Measurements from ENCODE around the gene MOK.
"Not testable (repeated sequence)": the region's sequence is repeated elsewhere in the genome, so short reads cannot be mapped to it uniquely, and the experiment has no call there.

The MOK gene

DNA sequence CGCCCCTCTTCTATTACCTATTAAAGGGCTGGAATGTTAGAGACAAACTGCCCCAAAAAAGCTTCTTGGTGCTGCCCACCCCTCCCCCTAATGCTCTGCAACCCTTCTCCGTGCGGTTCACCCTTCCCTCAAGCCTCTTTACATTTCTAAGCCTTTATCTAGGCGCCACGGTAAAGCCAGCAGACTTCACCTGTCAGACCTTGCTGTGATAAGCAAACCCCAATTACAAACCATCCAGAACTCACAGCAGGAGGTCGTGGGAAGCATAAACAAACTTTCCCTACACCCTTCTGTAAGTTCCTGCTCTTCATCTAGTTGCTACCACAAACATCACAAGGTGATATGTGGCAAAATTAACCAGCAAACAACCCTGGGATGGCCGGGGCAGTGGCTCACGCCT lies 56.8 kb downstream of the MOK start:
- DNase-seq (ENCODE audit: low read depth, low spot score) = no peak

- DNase-seq (ENCODE audit: low read depth, low spot score) = no peak
Observed at GRCh38 chr14:102246071-102246470, 58.9 kb downstream of the MOK start.

GRCh38 chr14:102243795-102244194 lies 61.2 kb downstream of the MOK start:
- DNase-seq (ENCODE audit: low read depth, low spot score) = not testable (repeated sequence)

DNA sequence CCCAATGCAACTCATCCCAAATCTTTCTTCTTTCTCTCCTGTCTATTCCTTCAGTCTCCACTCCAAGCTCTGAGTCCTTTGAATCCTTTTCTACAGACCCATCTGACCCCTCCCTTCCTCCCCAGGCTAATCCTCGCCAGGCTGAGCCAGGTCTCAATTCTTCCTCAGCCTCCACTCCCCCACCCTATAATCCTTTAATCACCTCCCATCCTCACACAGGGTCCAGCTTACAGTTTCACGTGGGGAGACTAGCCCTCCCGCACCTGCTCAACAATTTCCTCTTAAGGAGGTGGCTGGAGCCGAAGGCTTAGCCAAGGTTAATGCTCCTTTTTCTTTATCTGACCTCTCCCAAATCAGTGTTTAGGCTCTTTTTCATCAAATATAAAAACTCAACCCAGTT lies 63.8 kb downstream of the MOK start:
- DNase-seq (ENCODE audit: low read depth, low spot score) = no peak

DNA sequence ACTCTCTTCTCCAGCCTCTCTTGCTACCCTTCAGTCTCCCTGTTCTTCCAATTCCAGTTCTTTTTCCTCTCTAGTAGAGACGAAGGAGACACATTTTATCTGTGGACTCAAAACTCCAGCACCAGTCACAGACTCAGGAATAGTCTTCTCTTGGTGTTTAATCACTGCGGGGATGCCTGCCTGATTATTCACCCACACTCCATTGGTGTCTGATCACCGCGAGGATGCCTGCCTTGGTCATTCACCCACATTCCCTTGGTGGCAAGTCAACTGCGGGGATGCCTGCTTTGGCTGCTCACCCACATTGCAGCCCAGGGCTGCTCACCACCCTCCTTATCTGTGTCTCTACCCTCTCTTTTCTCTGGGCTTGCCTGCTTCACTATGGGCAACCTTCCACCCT lies 64.5 kb downstream of the MOK start:
- peak; percentile 66 for DNase-seq (ENCODE audit: low read depth, low spot score)

DNA sequence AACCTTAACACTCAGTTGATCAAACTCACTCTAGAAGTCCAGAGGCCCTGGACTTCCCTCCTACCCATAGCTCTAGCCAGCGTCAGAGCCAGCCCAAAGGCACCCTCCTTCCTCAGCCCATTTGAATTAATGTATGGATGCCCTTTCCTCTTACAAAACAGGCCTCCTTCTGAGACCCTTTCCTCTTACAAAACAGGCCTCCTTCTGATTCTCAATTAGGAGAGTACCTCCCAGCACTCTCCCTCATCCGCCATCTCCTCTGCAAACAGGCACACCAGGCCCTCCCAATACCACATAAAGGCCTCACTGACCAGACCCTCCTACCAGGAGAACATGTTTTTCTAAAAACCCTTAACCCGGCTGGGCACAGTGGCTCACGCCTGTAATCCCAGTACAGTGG lies 65.7 kb downstream of the MOK start:
- DNase-seq (ENCODE audit: low read depth, low spot score) = no peak

- no peak for DNase-seq (ENCODE audit: low read depth, low spot score)
Observed at GRCh38 chr14:102238766-102239165, 66.2 kb downstream of the MOK start.

DNA sequence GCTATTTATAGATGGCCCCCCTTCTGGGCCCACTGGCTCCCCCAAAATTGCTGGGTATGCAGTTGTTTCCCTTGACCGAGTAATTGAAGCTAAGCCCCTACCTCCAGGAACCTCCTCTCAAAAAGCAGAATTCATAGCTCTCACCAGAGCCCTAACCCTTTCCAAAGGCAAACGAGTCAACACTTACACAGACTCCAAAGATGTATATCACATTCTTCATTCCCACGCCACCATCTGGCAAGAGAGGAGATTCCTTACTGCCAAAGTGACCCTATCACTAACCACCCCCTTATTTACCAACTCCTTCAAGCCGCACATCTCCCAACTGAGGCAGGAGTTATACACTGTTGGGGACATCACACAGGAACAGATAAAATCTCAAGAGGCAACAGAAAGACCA lies 66.8 kb downstream of the MOK start:
- no peak for DNase-seq (ENCODE audit: low read depth, low spot score)

- DNase-seq (ENCODE audit: low read depth, low spot score) = no peak
Observed at GRCh38 chr14:102236026-102236425, 68.9 kb downstream of the MOK start.

DNA sequence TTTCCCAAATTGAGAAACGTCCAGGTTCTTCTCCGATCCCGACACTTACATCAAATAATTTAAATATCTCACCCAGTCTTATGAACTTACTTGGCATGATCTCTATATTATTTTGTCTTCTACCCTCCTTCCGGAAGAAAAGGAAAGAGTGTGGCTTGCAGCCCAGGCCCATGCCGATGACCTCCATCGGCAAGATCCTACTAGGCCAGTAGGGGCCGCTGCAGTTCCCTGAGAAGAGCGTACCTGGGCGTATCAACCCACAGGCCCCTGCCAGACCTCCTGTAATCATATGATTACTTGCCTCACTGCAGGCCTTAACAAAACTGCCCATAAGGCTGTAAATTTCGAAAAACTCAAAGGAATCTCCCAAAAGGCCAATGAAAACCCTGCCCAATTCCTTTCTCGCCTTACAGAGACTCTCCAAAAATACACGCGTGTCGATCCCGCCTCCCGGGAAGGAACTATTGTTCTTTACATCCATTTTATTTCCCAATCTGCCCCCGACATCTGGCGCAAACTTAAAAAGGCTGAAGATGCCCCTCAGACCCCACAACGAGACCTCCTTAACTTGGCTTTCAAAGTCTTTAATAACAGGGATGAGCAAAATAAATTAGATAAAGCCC lies 69.6 kb downstream of the MOK start:
- DNase-seq (ENCODE audit: low read depth, low spot score) = peak; percentile 93

GRCh38 chr14:102234331-102235264 lies 70.4 kb downstream of the MOK start:
- DNase-seq (ENCODE audit: low read depth, low spot score) = no peak

- DNase-seq (ENCODE audit: low read depth, low spot score) = no peak
Observed at GRCh38 chr14:102233081-102233480, 71.9 kb downstream of the MOK start.

DNA sequence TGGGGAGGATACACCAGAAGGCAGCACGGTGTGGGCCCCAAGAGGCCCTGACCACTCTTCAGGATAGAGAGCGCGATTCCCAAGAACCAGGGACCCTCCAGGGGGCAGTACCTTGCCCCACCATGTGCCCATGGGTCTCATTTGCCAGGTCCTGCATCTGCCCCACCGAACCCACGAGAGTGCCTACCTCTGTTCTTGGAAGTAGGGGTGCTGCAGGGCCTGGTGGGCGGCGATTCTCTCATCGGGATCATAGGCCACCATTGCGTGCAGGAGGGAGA lies 72.7 kb downstream of the MOK start:
- DNase-seq (ENCODE audit: low read depth, low spot score) = no peak

- no peak for DNase-seq (ENCODE audit: low read depth, low spot score)
Observed at GRCh38 chr14:102231476-102232347, 73.3 kb downstream of the MOK start.

GRCh38 chr14:102230481-102231210 lies 74.3 kb downstream of the MOK start:
- DNase-seq (ENCODE audit: low read depth, low spot score) = no peak

DNA sequence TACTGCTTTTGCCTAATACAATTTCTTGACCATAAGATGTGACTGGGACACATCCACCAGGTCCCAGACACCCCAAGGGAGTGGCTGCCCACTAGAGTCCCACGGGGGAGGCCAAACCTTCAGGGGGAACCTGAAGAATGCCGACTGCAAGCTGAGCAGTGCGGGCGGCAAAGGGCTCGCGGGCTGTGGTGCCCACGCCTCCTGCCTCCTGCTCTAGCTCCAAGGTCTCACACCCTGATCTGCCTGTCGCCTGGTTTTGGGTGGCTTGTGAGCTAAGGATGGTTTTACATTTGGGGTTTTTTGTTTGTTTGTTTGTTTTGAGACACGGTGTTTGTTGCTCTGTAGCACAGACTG lies 75.2 kb downstream of the MOK start:
- DNase-seq (ENCODE audit: low read depth, low spot score) = no peak

DNA sequence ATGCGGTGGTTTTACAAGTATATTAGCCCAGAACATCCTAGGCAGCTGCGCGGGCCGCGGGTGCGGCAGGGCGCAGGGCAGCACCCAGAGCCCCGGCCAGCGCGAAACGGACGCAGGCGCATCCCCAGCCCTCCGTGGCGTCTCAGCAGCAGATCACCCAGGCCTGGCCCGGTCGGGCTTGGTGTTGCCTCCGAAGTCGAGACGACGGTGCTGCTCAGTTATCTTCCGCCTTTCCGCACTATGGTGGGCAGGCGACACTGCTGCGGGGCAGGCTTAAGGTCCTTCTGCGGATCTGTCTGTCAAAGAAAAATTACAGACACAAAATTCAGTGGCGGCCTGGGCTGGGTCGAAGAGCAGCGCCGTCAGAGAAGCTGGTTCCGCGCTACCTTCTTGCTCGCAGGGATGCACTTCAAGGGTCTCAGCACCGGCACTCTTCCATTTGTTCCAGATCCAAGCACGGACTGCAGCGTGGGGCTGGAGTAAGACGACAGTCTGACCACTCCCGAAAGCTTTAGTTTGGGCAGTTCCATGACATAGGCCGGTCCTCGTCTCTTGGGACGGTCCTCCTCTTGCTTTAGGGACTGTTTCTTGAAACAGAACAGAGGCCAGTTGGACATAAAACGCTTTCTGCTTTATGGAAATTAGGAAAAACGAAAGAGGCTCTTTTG lies 75.8 kb downstream of the MOK start:
- DNase-seq (ENCODE audit: low read depth, low spot score) = no peak

- no peak for DNase-seq (ENCODE audit: low read depth, low spot score)
Observed at GRCh38 chr14:102227184-102227964, 77.6 kb downstream of the MOK start.

- no peak for DNase-seq (ENCODE audit: low read depth, low spot score)
Observed at GRCh38 chr14:102226356-102227125, 78.4 kb downstream of the MOK start.

GRCh38 chr14:102225936-102226335 lies 79.0 kb downstream of the MOK start:
- DNase-seq (ENCODE audit: low read depth, low spot score) = no peak

Data from astrocyte of the hippocampus (primary cell).